Islet precursor cell (in vitro differentiated cells): ENCODE measurements around the gene SP7.
A peak's percentile ranks its signal among the peaks of the same experiment; 100 is the strongest.
"Not testable (repeated sequence)": the region's sequence is repeated elsewhere in the genome, so short reads cannot be mapped to it uniquely, and the experiment has no call there.

Experiments
- DNase-seq: peaks from one replicate; pipeline ENCODE4 v3.0.0-alpha.2; 2018

The SP7 gene

DNA sequence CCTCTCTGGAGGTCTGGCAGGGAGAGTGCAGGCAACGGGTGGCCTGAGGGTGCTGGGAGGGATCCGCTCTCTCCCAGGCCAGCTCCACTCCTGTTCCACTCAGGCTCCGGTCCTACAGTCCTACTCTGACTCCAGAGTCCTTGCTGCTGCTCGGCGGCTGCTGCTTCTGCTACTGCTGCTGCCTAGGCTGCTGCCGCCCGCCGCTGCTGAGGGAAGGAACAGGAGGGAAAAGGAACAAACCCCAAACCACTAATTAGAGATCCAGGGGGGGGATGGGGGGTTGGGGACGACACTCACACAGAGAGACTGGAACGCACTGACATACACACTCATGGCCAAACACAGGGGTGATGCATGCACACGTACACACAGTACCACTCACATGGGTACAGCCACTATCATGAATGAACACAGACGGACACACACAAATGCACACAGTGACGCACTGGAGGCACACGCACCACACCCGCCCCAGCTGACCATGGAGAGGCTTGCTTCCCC, at the start of gene SP7:
SP7 (minus strand) TSS at position 174 of the 501 bp plus-strand sequence. CDS start 708 bp downstream, outside the sequence.
- peak; percentile 80 for DNase-seq

GRCh38 chr12:53383258-53383657, 47.1 kb upstream of the SP7 start:
- no peak for DNase-seq

DNA sequence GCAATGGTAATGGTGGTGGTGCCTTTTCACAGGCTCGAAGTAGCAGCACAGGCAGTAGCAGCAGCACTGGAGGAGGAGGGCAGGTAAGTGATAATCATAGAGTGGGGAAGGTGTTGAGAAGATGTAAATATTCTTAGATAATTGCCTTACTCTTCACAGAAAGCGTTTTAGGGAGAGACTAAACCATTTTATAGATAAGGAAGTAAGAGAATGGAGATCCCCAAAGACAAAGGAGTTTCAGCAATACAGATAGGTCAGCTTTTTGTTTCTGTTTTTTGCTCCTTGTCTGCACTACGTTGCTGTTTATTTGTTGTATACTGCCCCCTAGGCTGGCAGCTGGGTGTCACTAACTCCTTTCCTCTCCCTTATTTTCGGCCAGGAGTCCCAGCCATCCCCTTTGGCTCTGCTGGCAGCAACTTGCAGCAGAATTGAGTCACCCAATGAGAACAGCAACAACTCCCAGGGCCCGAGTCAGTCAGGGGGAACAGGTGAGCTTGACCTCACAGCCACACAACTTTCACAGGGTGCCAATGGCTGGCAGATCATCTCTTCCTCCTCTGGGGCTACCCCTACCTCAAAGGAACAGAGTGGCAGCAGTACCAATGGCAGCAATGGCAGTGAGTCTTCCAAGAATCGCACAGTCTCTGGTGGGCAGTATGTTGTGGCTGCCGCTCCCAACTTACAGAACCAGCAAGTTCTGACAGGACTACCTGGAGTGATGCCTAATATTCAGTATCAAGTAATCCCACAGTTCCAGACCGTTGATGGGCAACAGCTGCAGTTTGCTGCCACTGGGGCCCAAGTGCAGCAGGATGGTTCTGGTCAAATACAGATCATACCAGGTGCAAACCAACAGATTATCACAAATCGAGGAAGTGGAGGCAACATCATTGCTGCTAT, 45.8 kb upstream of the SP7 start:
- DNase-seq: peak; percentile 89

DNA sequence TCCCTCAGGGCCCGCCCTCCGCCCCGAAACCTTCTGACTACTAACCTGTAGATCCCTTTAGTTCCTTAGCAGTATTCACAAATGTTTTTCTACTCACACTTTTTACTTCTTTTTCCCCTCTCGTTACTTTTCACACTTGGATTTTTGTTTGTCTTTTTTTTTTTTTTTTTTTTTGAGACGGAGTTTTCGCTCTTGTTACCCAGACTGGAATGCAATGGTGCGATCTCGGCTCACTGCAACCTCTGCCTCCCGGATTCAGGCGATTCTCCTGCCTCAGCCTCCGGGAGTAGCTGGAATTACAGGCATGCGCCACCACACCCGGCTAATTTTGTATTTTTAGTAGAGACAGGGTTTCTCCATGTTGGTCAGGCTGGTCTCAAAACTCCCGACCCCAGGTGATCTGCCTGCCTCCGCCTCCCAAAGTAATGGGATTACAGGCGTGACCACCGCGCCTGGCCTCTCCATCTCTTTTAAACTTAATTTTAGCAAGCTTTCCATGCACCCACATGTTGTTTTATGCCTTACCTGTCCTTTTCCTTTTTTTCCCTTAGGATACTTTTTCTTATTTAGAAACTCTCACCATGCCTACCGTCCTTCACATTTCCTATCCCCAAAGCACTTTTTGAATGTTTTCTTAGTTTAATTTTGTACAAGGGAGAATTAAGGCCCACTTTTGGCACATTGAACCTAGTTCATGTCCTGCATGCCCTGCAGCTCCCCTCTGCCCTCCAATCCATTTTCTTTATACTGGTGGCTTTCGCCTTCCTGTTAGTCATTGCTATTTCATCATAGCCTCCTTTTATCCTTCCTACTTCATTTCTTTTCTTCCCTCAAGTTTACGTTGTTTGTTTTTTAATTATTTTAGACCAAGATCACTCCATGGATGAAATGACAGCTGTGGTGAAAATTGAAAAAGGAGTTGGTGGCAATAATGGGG, 44.9 kb upstream of the SP7 start:
- DNase-seq: peak; percentile 82

GRCh38 chr12:53380104-53380793, 44.1 kb upstream of the SP7 start, which contains the start of gene SP1:
Gene SP1, plus strand, starts transcription at chr12:53380176. Its CDS starts 116 bp downstream, at chr12:53380292.
- peak; percentile 97 for DNase-seq

GRCh38 chr12:53379389-53380103, 43.4 kb upstream of the SP7 start:
- DNase-seq: peak; percentile 100

GRCh38 chr12:53378724-53379388, 42.7 kb upstream of the SP7 start:
- DNase-seq: no peak

GRCh38 chr12:53378222-53378621, 42.1 kb upstream of the SP7 start:
- no peak for DNase-seq

GRCh38 chr12:53376747-53377146, 40.6 kb upstream of the SP7 start:
- no peak for DNase-seq

- not testable (repeated sequence) for DNase-seq
Observed at GRCh38 chr12:53374277-53374676, 38.1 kb upstream of the SP7 start.

GRCh38 chr12:53373554-53374133, 37.5 kb upstream of the SP7 start:
- DNase-seq: not testable (repeated sequence)

- DNase-seq: no peak
Observed at GRCh38 chr12:53365245-53365904, 29.2 kb upstream of the SP7 start.

DNA sequence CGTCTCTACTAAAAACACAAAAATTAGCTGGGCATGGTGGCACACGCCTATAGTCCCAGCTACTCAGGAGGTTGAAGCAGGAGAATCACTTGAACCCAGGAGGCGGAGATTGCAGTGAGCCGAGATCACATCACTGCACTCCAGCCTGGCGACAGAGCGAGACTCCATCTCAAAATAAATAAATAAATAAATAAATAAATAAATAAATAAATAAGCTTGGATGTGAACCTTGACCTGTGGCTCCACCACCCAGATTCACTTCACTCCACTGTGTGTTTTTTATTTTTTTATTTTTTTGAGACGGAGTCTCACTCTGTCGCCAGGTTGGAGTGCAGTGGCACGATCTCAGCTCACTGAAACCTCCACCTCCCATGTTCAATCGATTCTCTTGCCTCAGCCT, 25.5 kb upstream of the SP7 start:
- not testable (repeated sequence) for DNase-seq

DNA sequence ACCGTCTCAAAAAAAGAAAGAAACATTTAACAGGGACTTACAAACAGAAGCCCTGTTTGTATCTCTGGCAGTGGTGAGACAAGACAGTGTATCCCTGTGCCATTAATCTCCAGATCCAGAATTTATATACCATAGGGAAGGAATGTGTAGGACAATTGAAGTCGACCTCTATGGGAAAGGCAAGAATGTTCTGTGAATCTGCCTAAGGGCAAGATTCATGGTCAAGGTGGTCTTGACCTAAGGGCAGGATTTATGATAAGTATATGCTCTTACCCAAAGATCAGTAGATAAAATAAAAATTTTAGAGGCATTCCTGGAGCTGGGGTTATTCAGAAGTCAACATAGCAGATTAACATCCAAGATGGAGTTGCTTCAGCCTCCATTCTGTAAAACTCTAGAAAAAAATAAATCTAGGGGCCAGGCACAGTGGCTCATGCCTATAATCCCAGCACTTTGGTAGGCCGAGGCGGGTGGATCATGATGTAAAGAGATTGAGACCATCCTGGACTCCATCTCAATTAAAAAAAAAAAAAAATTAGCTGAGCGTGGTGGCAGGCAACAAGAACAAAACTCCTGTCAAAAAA, 22.8 kb upstream of the SP7 start:
- peak; percentile 26 for DNase-seq

- DNase-seq: no peak
Observed at GRCh38 chr12:53355121-53355520, 19.0 kb upstream of the SP7 start.

GRCh38 chr12:53353257-53353655, 17.1 kb upstream of the SP7 start:
- DNase-seq: no peak

- peak; percentile 96 for DNase-seq
Observed at GRCh38 chr12:53352331-53353256, 16.4 kb upstream of the SP7 start.

GRCh38 chr12:53347905-53348304, 11.8 kb upstream of the SP7 start:
- no peak for DNase-seq

- DNase-seq: no peak
Observed at GRCh38 chr12:53346491-53346890, 10.3 kb upstream of the SP7 start.
